Adipocyte (in vitro differentiated cells): ENCODE data around the gene IMMT.

ENCODE experiments used
- DNase-seq: peaks from one replicate; pipeline ENCODE4 v3.0.0-alpha.2; 2015; ENCODE audit warnings: low read depth
- H3K27me3 ChIP-seq: replicated peaks from 2 replicates; pipeline ENCODE4 v1.7.0; 2013; ENCODE audit warnings: mild to moderate bottlenecking, low read length, moderate library complexity; ENCODE audit not compliant: control insufficient read depth, insufficient read depth
- H3K36me3 ChIP-seq: 2 replicates; pipeline ENCODE4 v1.7.0; 2013; ENCODE audit warnings: low read length, mild to moderate bottlenecking, moderate library complexity; ENCODE audit not compliant: control insufficient read depth, insufficient read depth, severe bottlenecking
- H3K4me1 ChIP-seq: 2 replicates; pipeline ENCODE4 v1.7.0; 2013; ENCODE audit warnings: mild to moderate bottlenecking, low read length, moderate library complexity; ENCODE audit not compliant: control insufficient read depth, insufficient read depth
- H3K4me3 ChIP-seq: 2 replicates; pipeline ENCODE4 v1.7.0; 2013; ENCODE audit warnings: mild to moderate bottlenecking, low read length, moderate library complexity
- H3K9ac ChIP-seq: 2 replicates; pipeline ENCODE4 v1.7.0; 2013; ENCODE audit warnings: mild to moderate bottlenecking, low read length, moderate library complexity
- H3K9me3 ChIP-seq: 2 replicates; pipeline ENCODE4 v1.7.0; 2013; ENCODE audit warnings: mild to moderate bottlenecking, low read length, moderate library complexity; ENCODE audit not compliant: control insufficient read depth

The IMMT gene

DNA sequence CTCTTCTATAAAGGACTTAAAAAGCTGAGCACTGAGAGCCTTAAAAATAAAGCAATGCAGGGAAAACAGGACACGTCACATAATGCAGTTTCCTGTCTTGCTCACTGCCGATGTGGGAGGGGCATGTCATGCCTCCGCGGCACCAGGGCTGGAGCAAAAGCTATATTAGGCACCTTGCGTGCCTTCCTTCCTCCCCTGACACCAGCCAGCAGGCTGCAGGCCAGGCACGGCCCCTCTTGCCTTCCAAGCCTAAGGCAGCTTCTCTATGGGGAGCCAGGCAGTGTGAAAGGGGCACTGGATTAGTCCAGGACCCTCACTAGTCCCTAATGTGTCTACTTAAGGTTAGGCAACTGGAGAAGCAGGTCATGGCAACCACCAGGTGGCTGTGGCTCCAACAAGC lies 30.3 kb upstream of the IMMT start:
- Histone ChIP-seq H3K36me3 (no peaks in the 10 kb centered on the region), H3K4me3 (no peak overlapping the region), H3K9me3 (no peaks in the 10 kb centered on the region), H3K9ac (no peak overlapping the region), H3K27me3 (no peaks in the 10 kb centered on the region), H3K4me1 (peaks cover 28% of the 10 kb centered on the region)
- DNase-seq: no peak

GRCh38 chr2:86224645-86225355 lies 29.5 kb upstream of the IMMT start:
- peaks cover 28% of the 10 kb centered on the region for H3K4me1 ChIP-seq
- H3K4me3 ChIP-seq: no peak overlapping the region
- no peak for DNase-seq
- no peaks in the 10 kb centered on the region for H3K9me3 ChIP-seq
- no peak overlapping the region for H3K9ac ChIP-seq
- no peaks in the 10 kb centered on the region for H3K27me3 ChIP-seq
- no peaks in the 10 kb centered on the region for H3K36me3 ChIP-seq

GRCh38 chr2:86223927-86224560 lies 28.8 kb upstream of the IMMT start:
- Histone ChIP-seq H3K27me3 (no peaks in the 10 kb centered on the region), H3K36me3 (no peaks in the 10 kb centered on the region), H3K9ac (no peak overlapping the region), H3K9me3 (no peaks in the 10 kb centered on the region), H3K4me1 (peaks cover 28% of the 10 kb centered on the region), H3K4me3 (no peak overlapping the region)
- DNase-seq: no peak

DNA sequence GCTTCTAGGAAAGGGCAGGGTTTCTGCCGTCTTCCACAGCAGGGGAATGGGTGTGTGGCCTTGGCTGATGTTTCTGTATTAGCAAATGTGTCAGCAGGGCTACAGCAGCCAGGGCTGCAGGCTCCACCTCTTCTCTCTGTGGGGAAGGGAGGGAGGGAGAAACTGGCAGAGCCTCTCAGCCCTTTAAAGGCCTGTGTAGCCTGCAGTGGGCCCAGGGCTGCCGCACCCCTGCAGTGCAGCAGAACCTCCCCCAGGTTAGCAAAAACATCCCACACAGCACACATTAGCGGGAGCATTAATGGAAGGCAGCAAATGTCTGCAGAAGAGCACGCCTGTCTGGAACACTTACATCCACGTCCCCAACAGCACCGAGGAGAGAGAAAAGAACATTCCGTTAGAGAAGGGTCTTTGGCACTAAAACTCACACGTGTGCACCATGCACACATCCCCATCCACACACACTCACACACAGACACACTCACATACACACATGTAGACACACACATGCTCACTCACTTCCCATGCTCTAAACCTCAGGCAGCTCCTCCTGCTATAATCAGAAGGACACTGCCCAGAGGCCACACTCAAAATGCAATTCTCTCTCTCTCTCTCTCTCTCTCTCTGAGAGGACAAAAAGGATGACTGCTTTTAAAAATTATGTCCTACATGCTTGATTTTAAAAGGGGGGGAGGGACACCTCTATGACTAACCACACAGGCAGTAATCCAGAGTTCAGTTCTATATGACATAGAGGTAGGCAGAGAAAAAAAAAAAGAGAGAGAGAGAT lies 28.1 kb upstream of the IMMT start:
- Histone ChIP-seq H3K9me3 (no peaks in the 10 kb centered on the region), H3K4me3 (peak overlapping the region; percentile 14), H3K4me1 (peaks cover 28% of the 10 kb centered on the region), H3K9ac (peak overlapping the region; percentile 53), H3K27me3 (no peaks in the 10 kb centered on the region), H3K36me3 (no peaks in the 10 kb centered on the region)
- peak; percentile 57 for DNase-seq

- H3K27me3 ChIP-seq: no peaks in the 10 kb centered on the region
- H3K36me3 ChIP-seq: no peaks in the 10 kb centered on the region
- peaks cover 44% of the 10 kb centered on the region for H3K4me1 ChIP-seq
- no peak overlapping the region for H3K4me3 ChIP-seq
- no peak overlapping the region for H3K9ac ChIP-seq
- no peaks in the 10 kb centered on the region for H3K9me3 ChIP-seq
- DNase-seq: peak; percentile 70
Measured at GRCh38 chr2:86221066-86221684, 25.9 kb upstream of the IMMT start.

- DNase-seq: no peak
- Histone ChIP-seq H3K4me1 (peaks cover 46% of the 10 kb centered on the region), H3K9me3 (no peaks in the 10 kb centered on the region), H3K9ac (no peak overlapping the region), H3K27me3 (no peaks in the 10 kb centered on the region), H3K36me3 (no peaks in the 10 kb centered on the region), H3K4me3 (no peak overlapping the region)
Measured at GRCh38 chr2:86219896-86220295, 24.6 kb upstream of the IMMT start.

DNA sequence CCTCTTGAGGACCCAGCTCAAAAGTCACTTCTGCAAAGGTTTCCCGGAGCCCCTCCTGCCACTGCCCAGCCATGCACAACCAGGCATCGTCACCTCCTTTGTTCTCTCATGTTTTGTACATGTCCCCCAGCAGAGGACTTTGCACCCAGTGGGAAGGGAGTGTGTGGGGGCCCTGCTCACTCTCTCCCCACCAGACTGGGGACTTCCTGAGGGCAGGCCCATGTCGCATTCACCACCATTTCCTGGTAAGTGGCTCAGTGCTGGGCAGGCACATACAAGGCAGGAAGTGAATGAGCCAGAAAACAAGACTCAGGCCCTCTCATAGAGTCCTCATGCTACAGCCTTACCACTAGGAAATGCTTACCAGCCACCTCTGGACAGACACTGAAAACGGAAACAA lies 22.9 kb upstream of the IMMT start:
- Histone ChIP-seq H3K27me3 (no peaks in the 10 kb centered on the region), H3K4me1 (peaks cover 31% of the 10 kb centered on the region), H3K9me3 (no peaks in the 10 kb centered on the region), H3K9ac (no peak overlapping the region), H3K36me3 (peaks cover 11% of the 10 kb centered on the region), H3K4me3 (no peak overlapping the region)
- no peak for DNase-seq

GRCh38 chr2:86216575-86217555 lies 21.6 kb upstream of the IMMT start:
- Histone ChIP-seq H3K4me1 (peaks cover 23% of the 10 kb centered on the region), H3K36me3 (peaks cover 22% of the 10 kb centered on the region), H3K9ac (peak overlapping the region; percentile 64), H3K9me3 (no peaks in the 10 kb centered on the region), H3K27me3 (no peaks in the 10 kb centered on the region), H3K4me3 (peak overlapping the region; percentile 74)
- peak; percentile 33 for DNase-seq

GRCh38 chr2:86214503-86214832 lies 19.2 kb upstream of the IMMT start:
- Histone ChIP-seq H3K27me3 (no peaks in the 10 kb centered on the region), H3K4me3 (no peak overlapping the region), H3K9ac (no peak overlapping the region), H3K36me3 (peaks cover 45% of the 10 kb centered on the region), H3K4me1 (peaks cover 23% of the 10 kb centered on the region), H3K9me3 (no peaks in the 10 kb centered on the region)
- no peak for DNase-seq

GRCh38 chr2:86213699-86214502 lies 18.6 kb upstream of the IMMT start:
- Histone ChIP-seq H3K4me3 (no peak overlapping the region), H3K9ac (no peak overlapping the region), H3K36me3 (peaks cover 51% of the 10 kb centered on the region), H3K9me3 (no peaks in the 10 kb centered on the region), H3K4me1 (peaks cover 23% of the 10 kb centered on the region), H3K27me3 (no peaks in the 10 kb centered on the region)
- peak; percentile 38 for DNase-seq
